T47D (cell line): ENCODE measurements around the gene MFSD6.

ENCODE experiments used
- DNase-seq, 2 experiments: peaks; one replicate each; pipeline versions ENCODE4 v3.0.0 to v3.0.0-alpha.2; 2011 to 2012; ENCODE audit warnings: low read depth in 1 of 2, low spot score in 1 of 2
- JUND ChIP-seq: IDR thresholded peaks from 2 replicates; pipeline ENCODE4 v1.6.1; 2012; ENCODE audit warnings: low read depth
- in situ Hi-C: cut with HindIII; loops from 2 replicates; pipeline ENCODE4 v1.10.0; 2016; ENCODE audit warnings: low sequenced_read_pairs, low pct_unique_long_range_greater_than_20kb

The MFSD6 gene

GRCh38 chr2:190432567-190433231, 24.5 kb downstream of the MFSD6 start:
- in situ Hi-C loops, result no loop called here
- TF ChIP-seq JUND, result no peak
- DNase-seq, result no peak

GRCh38 chr2:190435031-190435670, 27.0 kb downstream of the MFSD6 start:
- DNase-seq, result no peak
- TF ChIP-seq JUND, result no peak
- in situ Hi-C loops, result no loop called here

GRCh38 chr2:190436557-190436956, 28.4 kb downstream of the MFSD6 start:
- no peak for DNase-seq
- in situ Hi-C loops, result no loop called here
- no peak for TF ChIP-seq JUND

- no peak for TF ChIP-seq JUND
- no peak for DNase-seq
- in situ Hi-C loops, result no loop called here
These were observed 32.0 kb downstream of the MFSD6 start for GRCh38 chr2:190440113-190440512.

GRCh38 chr2:190441564-190441963, 33.4 kb downstream of the MFSD6 start:
- DNase-seq, result no peak
- in situ Hi-C loops, result no loop called here
- no peak for TF ChIP-seq JUND

- no peak for DNase-seq
- in situ Hi-C loops, result no loop called here
- TF ChIP-seq JUND, result no peak
These were observed 34.9 kb downstream of the MFSD6 start for GRCh38 chr2:190443055-190443454.

- peak; percentile 8 to 11 for DNase-seq
- in situ Hi-C loops, result no loop called here
- no peak for TF ChIP-seq JUND
These were observed 35.8 kb downstream of the MFSD6 start for GRCh38 chr2:190443778-190444481.

- TF ChIP-seq JUND, result no peak
- no peak for DNase-seq
- in situ Hi-C loops, result no loop called here
These were observed 36.8 kb downstream of the MFSD6 start for GRCh38 chr2:190444976-190445375.

GRCh38 chr2:190446193-190446592, 38.0 kb downstream of the MFSD6 start:
- no peak for DNase-seq
- no peak for TF ChIP-seq JUND
- in situ Hi-C loops, result no loop called here

- TF ChIP-seq JUND, result no peak
- DNase-seq, result no peak
- in situ Hi-C loops, result no loop called here
These were observed 38.8 kb downstream of the MFSD6 start for GRCh38 chr2:190446750-190447516.

- in situ Hi-C loops, result no loop called here
- no peak for DNase-seq
- TF ChIP-seq JUND, result no peak
These were observed 39.6 kb downstream of the MFSD6 start for GRCh38 chr2:190447766-190448165.

- DNase-seq, result no peak
- in situ Hi-C loops, result no loop called here
- no peak for TF ChIP-seq JUND
These were observed 41.8 kb downstream of the MFSD6 start for GRCh38 chr2:190449925-190450324.
